Measurements from ENCODE around the gene URI1.

Gene URI1

GRCh38 chr19:30060531-30061222 lies 118.6 kb downstream of the URI1 start:
- no peak for DNase-seq

GRCh38 chr19:30061223-30062064 lies 119.4 kb downstream of the URI1 start:
- DNase-seq: no peak

GRCh38 chr19:30062065-30062906 lies 120.2 kb downstream of the URI1 start:
- no peak for DNase-seq

- no peak for DNase-seq
Measured at GRCh38 chr19:30062907-30063649, 121.0 kb downstream of the URI1 start.

- DNase-seq: no peak
Measured at GRCh38 chr19:30063650-30064347, 121.8 kb downstream of the URI1 start.

- DNase-seq: no peak
Measured at GRCh38 chr19:30064348-30064699, 122.3 kb downstream of the URI1 start.

- DNase-seq: no peak
Measured at GRCh38 chr19:30064771-30065494, 122.9 kb downstream of the URI1 start.

- no peak for DNase-seq
Measured at GRCh38 chr19:30065680-30066606, 123.9 kb downstream of the URI1 start.
